ENCODE measurements around the gene KICS2. TPM values are rescaled to one million over a fixed set of nuclear protein-coding genes. Genes with fewer than 3 reads are reported as not detected.

The KICS2 gene
- total and polyA plus RNA-seq, 9 of the 15 experiments (the other 6 are each of a cell fraction or from before 2014, with no cell fraction given), result 2.3 to 6.4 (median 5.5) TPM

GRCh38 chr12:64193931-64194330 is 28.2 kb downstream of the KICS2 start:
- in situ Hi-C loops (cut with MboI), result no loop called here
- Histone ChIP-seq H3K9me3 (replicated peaks; ENCODE audit: control insufficient read depth, insufficient read depth, low read depth, low read length) (no peaks in the 10 kb centered on the region), H3K9me1 (ENCODE audit: control insufficient read depth, insufficient read depth, low read length) (no peaks in the 10 kb centered on the region), H3K27me3 (ENCODE audit: control insufficient read depth in 2 of 2, insufficient read depth in 2 of 2, low read length in 2 of 2) (no peaks in the 10 kb centered on the region), H3K4me3 (no peak overlapping the region), H3K4me2 (ENCODE audit: insufficient read depth, low read length) (no peak overlapping the region), H3K79me2 (ENCODE audit: control insufficient read depth, insufficient read depth, low read length) (no peaks in the 10 kb centered on the region), H2AFZ (ENCODE audit: low read depth, low read length) (no peak overlapping the region), H3K4me1 (replicated peaks in 1 of 2; ENCODE audit: control insufficient read depth in 2 of 2, insufficient read depth in 2 of 2, low read length in 2 of 2) (no peaks in the 10 kb centered on the region), H3K9ac (ENCODE audit: insufficient read depth in 1 of 2, low read depth in 2 of 2, low read length in 2 of 2) (no peak overlapping the region), H3K36me3 (ENCODE audit: control insufficient read depth, insufficient read depth, low read length) (peaks cover 7% of the 10 kb centered on the region; the same call in 1 of the 3 replicates), H3K27ac (ENCODE audit: extremely low read depth, low read depth, low read length) (no peak overlapping the region), H4K20me1 (replicated peaks; ENCODE audit: control insufficient read depth, insufficient read depth, low read length) (no peaks in the 10 kb centered on the region)
- BruUV-seq (replicated peaks), result no TSS peak
- WGBS (ENCODE audit: insufficient coverage, low coverage, missing lambda C conversion rate), result 81% methylated on average over 5 of the region's 6 CpGs
- ChIA-PET POLR2A (no interaction called here), CTCF (ENCODE audit: low intra/inter-chr PET ratio) (no interaction called here)
- FAIRE-seq, result no peak
- TF ChIP-seq POLR2B (IDR thresholded peaks at IDR 0.05; ENCODE audit: low read depth, partially characterized antibody), result no peak
- no peak for TF ChIP-seq ZNF75A (CRISPR knock-in tag; IDR thresholded peaks at IDR 0.05)
- no peak for TF ChIP-seq MEIS2 (IDR thresholded peaks at IDR 0.05; ENCODE audit: partially characterized antibody)
- no peak for TF ChIP-seq BHLHE40 (IDR thresholded peaks at IDR 0.05; ENCODE audit: low read length)
- TF ChIP-seq MLX (CRISPR knock-in tag; conservative IDR thresholded peaks at IDR 0.05), result no peak
- no peak for TF ChIP-seq IFI16 (CRISPR knock-in tag; IDR thresholded peaks at IDR 0.05)
- no peak for TF ChIP-seq GATA2 (CRISPR knock-in tag; IDR thresholded peaks at IDR 0.05)
- no peak for TF ChIP-seq KLF16 (IDR thresholded peaks at IDR 0.05)
- no peak for TF ChIP-seq MNT (conservative IDR thresholded peaks at IDR 0.05)
- no peak for TF ChIP-seq RBFOX2 (IDR thresholded peaks at IDR 0.05; ENCODE audit: low read depth, low read length)
- TF ChIP-seq CBX1 (IDR thresholded peaks at IDR 0.05; ENCODE audit: low read depth), result no peak
- no peak for TF ChIP-seq ZNF609 (CRISPR knock-in tag; IDR thresholded peaks at IDR 0.05; ENCODE audit: borderline replicate concordance)
- ATAC-seq, result no peak
- no peak for DNase-seq (ENCODE audit: extremely low read depth in 1 of 4, low spot score in 3 of 4)
- intact Hi-C loops (cut with micrococcal nuclease), result no loop called here

All from K562 (cell line).